ENCODE results near the gene FHOD3. TPM values are rescaled to one million over a fixed set of nuclear protein-coding genes. Genes with fewer than 3 reads are reported as not detected.

Gene FHOD3
- total and polyA plus RNA-seq, 2 of the 8 experiments (the other 6 are each of a cell fraction or from before 2014, with no cell fraction given), result 9.7 to 10.5 TPM

DNA sequence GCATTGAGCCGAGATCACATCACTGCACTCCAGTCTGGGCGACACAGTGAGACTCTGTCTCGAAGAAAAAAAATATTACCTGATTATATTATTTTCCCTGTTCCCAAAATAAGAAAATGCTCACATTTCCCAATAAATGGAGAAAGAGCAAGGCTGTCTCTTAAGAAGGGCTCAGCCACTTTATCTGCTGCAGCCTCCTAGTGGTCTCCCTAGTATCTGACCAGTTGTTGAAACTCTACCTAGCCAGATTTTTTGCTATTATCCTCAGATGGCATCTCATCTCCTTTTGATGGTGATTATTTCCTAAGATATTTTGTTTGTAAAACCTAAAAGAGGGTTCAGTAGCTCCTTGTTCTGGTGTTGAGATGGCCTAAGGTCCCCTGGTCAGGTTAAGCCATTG is 417.0 kb downstream of the FHOD3 start:
- Histone ChIP-seq H4K5ac (ENCODE audit: insufficient read length, low read depth, low read length) (no peak overlapping the region), H2AK5ac (ENCODE audit: low read depth, low read length) (no peak overlapping the region), H4K8ac (ENCODE audit: extremely low read depth, insufficient read depth, low read length) (peak overlapping the region; percentile 35; the same call in 1 of the 2 replicates), H3K56ac (replicated peaks; ENCODE audit: insufficient read length, low read depth, low read length) (no peak overlapping the region), H3K27me3 (replicated peaks in 1 of 4; ENCODE audit: control insufficient read depth in 3 of 4, extremely low read depth in 1 of 4, insufficient read depth in 3 of 4, low read length in 3 of 4) (no peaks in the 10 kb centered on the region; a peak in 2 of 7 replicates), H3K23me2 (ENCODE audit: low read depth, low read length) (peaks cover 3% of the 10 kb centered on the region; the same call in 1 of the 2 replicates), H2BK12ac (ENCODE audit: low read depth, low read length) (no peak overlapping the region), H3K79me1 (ENCODE audit: low read depth, low read length) (no peaks in the 10 kb centered on the region; the same call in 1 of the 2 replicates), H3K9me3 (ENCODE audit: insufficient read depth in 2 of 2, low read depth in 1 of 2, low read length in 1 of 2) (no peaks in the 10 kb centered on the region), H2BK15ac (ENCODE audit: low read length) (no peak overlapping the region), H3K4me1 (replicated peaks in 1 of 4; ENCODE audit: control insufficient read depth in 3 of 4, insufficient read depth in 4 of 4, low read length in 3 of 4) (peaks cover 0 to 2% (median 0%) of the 10 kb centered on the region in 4 experiments; a peak in 1 of 7 replicates), H3K4me3 (ENCODE audit: extremely low read depth in 1 of 4, insufficient read depth in 2 of 4, low read depth in 3 of 4, low read length in 4 of 4) (no peak overlapping the region), H3K14ac (ENCODE audit: insufficient read length) (no peak overlapping the region), H3K4ac (replicated peaks; ENCODE audit: insufficient read length, low read depth, low read length) (no peak overlapping the region), H3K79me2 (ENCODE audit: control insufficient read depth in 1 of 2, insufficient read depth in 2 of 2, low read length in 2 of 2) (no peaks in the 10 kb centered on the region), H2AFZ (ENCODE audit: low read length) (no peak overlapping the region), H2BK20ac (ENCODE audit: low read length) (no peak overlapping the region), H3K27ac (ENCODE audit: low read depth, low read length) (no peak overlapping the region), H3K4me2 (ENCODE audit: insufficient read depth in 1 of 2, low read depth in 2 of 2, low read length in 2 of 2) (no peak overlapping the region), H4K91ac (replicated peaks; ENCODE audit: insufficient read length, low read length) (no peak overlapping the region), H3K36me3 (ENCODE audit: control insufficient read depth in 2 of 4, insufficient read depth in 4 of 4, low read length in 3 of 4) (no peaks in the 10 kb centered on the region), H4K20me1 (replicated peaks in 1 of 2; ENCODE audit: control insufficient read depth in 1 of 2, insufficient read depth in 2 of 2, low read length in 2 of 2) (no peaks in the 10 kb centered on the region), H3K23ac (ENCODE audit: insufficient read length) (no peak overlapping the region), H3K18ac (ENCODE audit: extremely low read depth, low read length) (no peak overlapping the region), H2BK5ac (ENCODE audit: low read depth, low read length) (no peak overlapping the region), H2BK120ac (replicated peaks; ENCODE audit: low read depth, low read length) (no peak overlapping the region), H3K9ac (replicated peaks in 1 of 4; ENCODE audit: extremely low read depth in 1 of 4, low read depth in 3 of 4, low read length in 3 of 4) (no peak overlapping the region)
- 98% methylated on average over 3 of the region's 3 CpGs; no CpG with 5 or more reads in 1 of the 2 experiments for WGBS, 2 experiments (ENCODE audit: extremely low coverage in 1 of 2, insufficient coverage in 1 of 2, insufficient read length in 1 of 2, insufficient replicate concordance in 2 of 2, low coverage in 1 of 2, low lambda C conversion rate in 2 of 2, missing lambda C conversion rate in 1 of 2)
- ChIA-PET POLR2A (ENCODE audit: partially characterized antibody) (interaction anchor here (1.2 kb wide), 1 partner anchor 12 kb away, joined by 3 read pairs; no protein-coding TSS in a partner anchor), CTCF (ENCODE audit: partially characterized antibody) (interaction anchor here (1.2 to 4.8 kb wide), 4 partner anchors 10 to 26 kb away, joined by 3 to 19 read pairs (median 5); no protein-coding TSS in a partner anchor)
- FAIRE-seq (no peak), DNase-seq (ENCODE audit: low read depth in 1 of 2, low spot score in 2 of 2) (no peak)
- no peak for TF ChIP-seq TEAD4 (IDR thresholded peaks at IDR 0.05; ENCODE audit: low read depth, low read length)
- no peak for TF ChIP-seq EGR1 (IDR thresholded peaks at IDR 0.05; ENCODE audit: borderline replicate concordance, low read depth, low read length)
- TF ChIP-seq KDM4A (IDR thresholded peaks at IDR 0.05; ENCODE audit: low read depth, low read length, severe bottlenecking), result no peak
- TF ChIP-seq BACH1 (IDR thresholded peaks at IDR 0.05; ENCODE audit: low read length), result no peak
- TF ChIP-seq, protein P1, sequence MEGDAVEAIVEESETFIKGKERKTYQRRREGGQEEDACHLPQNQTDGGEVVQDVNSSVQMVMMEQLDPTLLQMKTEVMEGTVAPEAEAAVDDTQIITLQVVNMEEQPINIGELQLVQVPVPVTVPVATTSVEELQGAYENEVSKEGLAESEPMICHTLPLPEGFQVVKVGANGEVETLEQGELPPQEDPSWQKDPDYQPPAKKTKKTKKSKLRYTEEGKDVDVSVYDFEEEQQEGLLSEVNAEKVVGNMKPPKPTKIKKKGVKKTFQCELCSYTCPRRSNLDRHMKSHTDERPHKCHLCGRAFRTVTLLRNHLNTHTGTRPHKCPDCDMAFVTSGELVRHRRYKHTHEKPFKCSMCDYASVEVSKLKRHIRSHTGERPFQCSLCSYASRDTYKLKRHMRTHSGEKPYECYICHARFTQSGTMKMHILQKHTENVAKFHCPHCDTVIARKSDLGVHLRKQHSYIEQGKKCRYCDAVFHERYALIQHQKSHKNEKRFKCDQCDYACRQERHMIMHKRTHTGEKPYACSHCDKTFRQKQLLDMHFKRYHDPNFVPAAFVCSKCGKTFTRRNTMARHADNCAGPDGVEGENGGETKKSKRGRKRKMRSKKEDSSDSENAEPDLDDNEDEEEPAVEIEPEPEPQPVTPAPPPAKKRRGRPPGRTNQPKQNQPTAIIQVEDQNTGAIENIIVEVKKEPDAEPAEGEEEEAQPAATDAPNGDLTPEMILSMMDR (IDR thresholded peaks at IDR 0.05; ENCODE audit: control extremely low read depth in 1 of 3, insufficient read depth in 1 of 3, low read depth in 1 of 3, low read length in 3 of 3), result peak in 2 of 3 experiments; percentile 14 to 16; a peak in 2 of 4 replicates
- TF ChIP-seq RAD21 (IDR thresholded peaks at IDR 0.05 in 1 of 2, conservative IDR thresholded peaks at IDR 0.05 in 1 of 2; ENCODE audit: low read depth in 2 of 2, low read length in 2 of 2), result peak in 1 of 2 experiments; percentile 31; a peak in 1 of 4 replicates
- TF ChIP-seq KDM1A (IDR thresholded peaks at IDR 0.05; ENCODE audit: borderline replicate concordance, low read length), result no peak
- no peak for TF ChIP-seq TAF1 (IDR thresholded peaks at IDR 0.05; ENCODE audit: low read depth, low read length)
- TF ChIP-seq TBP (IDR thresholded peaks at IDR 0.05; ENCODE audit: low read depth, low read length), result no peak
- TF ChIP-seq, protein P2, sequence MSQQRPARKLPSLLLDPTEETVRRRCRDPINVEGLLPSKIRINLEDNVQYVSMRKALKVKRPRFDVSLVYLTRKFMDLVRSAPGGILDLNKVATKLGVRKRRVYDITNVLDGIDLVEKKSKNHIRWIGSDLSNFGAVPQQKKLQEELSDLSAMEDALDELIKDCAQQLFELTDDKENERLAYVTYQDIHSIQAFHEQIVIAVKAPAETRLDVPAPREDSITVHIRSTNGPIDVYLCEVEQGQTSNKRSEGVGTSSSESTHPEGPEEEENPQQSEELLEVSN (IDR thresholded peaks at IDR 0.05), result no peak
